GM21576 (cell line): ENCODE data around the gene GOSR1.
A peak's percentile ranks its signal among the peaks of the same experiment; 100 is the strongest.
"Not testable (repeated sequence)": the region's sequence is repeated elsewhere in the genome, so short reads cannot be mapped to it uniquely, and the experiment has no call there.

Experiments used
- ATAC-seq: cut with Tn5 transposase; IDR thresholded peaks from one replicate; pipeline ENCODE4 v1.9.1; 2021; ENCODE audit warnings: mild to moderate bottlenecking, moderate library complexity; ENCODE audit not compliant: unreplicated experiment

GOSR1 gene

DNA sequence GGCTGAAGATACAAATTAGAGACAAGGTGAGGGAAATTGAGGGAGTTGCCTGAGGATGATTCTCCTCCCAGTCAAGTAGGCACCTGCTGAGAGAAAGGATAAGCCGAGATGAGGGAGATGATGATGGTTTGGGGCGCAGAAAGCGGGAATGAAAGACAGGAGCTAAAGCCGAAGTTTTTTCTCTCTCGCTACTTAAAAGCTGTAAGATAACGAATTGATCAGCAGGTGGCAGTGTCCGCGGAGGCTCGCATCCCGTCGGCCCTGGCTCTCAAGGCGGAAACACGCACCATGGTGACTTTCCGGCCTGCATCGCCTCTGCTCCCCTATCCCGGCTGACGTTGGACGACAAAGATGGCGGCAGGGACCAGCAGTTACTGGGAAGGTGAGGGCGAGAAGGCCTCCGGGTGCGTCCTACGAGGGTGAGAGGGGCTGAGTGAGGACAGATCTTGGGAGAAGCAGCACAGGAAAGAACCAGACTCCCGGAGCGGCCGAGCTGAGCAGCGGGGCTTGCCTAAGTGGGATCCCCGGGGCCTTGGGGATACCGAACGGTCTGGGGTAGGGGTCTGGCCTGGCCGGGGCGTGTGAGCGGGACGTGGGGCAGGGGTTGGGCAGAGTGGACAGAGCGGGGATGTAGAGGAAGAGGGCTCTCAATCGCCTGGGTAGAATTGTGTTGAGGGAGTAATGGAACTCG lies at the start of gene GOSR1:
TSS of gene GOSR1 (plus strand) at position 326 of the 691 bp plus-strand sequence. CDS start at position 352, 26 bp downstream.
- peak; percentile 89 for ATAC-seq

DNA sequence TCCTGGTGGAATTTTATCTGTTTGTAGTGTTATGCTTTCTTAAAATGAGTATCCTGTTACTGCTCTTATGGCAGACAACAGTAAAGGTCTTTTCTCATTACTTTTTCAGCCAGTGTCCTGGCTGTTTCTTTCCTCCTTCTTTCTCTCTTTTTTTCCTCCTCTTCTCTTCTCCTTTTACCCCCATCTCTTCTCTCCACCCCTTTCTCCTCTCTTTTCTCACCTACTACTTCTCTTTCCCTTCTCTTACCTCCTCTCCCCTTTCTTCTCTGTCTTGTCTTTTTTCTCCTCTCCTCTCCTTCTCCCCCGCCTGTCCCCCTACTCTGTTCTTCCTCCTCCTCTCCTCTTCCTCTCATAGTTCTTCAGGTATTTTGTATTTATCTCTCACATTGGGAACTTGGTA lies 49.6 kb upstream of the GOSR1 start:
- no peak for ATAC-seq

DNA sequence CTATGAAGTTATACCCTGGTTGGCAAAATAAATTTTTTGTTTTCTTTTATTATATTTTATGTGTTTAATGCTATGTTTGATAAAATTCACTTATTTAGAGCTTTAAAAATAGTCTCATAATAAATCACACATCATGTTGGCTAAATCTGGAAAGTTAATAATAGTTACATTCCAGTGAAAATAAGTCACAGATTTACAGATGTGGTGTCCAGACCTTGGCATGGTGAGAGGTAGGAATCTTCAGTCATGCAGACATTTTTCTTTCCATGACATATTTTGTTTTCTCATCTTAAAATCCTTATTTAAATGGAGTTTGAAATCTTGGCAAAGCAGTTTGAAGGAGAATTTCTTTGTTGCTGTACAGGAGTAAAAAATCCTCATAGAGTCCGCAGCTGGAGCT lies 48.1 kb upstream of the GOSR1 start:
- no peak for ATAC-seq

DNA sequence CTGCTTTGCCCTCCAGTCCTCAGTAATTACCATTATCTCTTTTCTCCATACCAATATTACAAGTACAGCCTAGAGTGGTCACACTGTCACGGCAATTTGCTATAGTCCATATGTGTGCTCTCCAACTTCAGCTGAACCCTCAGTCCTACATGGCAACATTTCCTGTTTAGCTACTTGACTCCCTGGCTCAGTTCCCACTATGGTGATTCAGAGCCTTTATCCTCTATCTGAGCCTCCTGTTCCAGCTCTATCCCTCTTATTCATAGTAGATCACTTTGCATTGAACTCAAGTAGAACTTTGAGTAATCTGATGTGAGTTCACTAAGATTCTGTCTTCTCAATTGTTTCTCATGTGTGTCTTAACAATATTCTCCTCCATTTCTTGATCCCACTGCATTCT lies 43.7 kb upstream of the GOSR1 start:
- ATAC-seq, result no peak

DNA sequence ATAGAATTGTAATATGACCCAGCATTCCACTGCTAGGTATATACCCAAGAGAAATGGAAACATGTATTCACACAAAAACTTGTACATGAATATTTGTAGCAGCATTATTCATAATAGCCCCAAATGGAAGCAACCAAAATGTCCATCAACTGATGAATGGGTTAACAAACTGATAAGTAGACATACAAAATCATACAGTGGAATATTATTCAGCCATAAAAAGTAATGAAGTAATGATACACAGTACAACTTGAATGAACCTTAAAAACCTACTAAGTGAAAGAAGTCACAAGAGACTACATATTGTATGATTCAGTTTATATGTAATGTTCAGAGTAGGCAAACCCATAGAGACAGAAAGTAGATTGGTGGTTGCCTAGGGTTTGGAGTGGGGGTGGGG lies 40.5 kb upstream of the GOSR1 start:
- no peak for ATAC-seq

DNA sequence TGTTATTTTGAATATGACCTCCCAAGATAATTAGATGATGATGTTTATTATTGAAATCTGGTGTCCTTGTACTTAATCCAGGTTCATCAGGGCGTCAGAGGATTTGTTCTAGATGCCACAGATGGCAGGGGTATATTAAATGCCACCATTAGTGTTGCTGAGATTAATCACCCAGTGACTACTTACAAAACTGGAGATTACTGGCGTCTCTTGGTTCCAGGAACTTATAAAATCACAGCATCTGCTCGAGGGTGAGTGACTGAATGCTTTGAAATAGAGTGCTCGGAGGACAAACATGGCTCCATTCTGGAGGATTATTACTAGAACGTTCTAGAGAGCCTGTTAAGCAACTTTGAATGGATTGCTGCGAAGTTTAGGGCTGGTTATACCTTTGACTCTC lies 33.5 kb upstream of the GOSR1 start:
- ATAC-seq, result no peak

DNA sequence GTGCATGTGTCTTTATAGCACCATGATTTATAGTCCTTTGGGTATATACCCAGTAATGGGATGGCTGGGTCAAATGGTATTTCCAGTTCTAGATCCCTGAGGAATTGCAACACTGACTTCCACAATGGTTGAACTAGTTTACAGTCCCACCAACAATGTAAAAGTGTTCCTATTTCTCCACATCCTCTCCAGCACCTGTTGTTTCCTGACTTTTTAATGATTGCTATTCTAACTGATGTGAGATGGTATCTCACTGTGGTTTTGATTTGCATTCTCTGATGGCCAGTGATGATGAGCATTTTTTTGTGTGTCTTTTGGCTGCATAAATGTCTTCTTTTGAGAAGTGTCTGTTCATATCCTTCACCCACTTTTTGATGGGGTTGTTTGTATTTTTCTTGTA lies 30.6 kb upstream of the GOSR1 start:
- not testable (repeated sequence) for ATAC-seq

DNA sequence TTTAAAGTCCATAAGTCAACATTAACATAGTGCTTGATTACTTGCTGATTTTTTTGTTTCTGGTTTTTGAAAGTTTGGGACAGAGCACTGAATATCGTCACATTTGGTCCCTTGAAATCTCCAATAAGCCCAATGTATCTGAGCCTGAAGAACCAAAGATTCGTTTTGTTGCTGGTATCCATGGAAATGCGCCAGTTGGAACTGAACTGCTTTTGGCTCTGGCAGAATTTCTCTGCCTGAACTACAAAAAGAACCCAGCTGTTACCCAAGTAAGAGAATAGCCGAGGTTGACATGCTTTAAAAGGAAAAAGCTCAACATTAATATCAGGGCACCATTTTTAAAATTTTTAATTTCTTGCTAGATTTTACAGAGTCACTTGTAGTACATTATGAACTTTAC lies 27.7 kb upstream of the GOSR1 start:
- no peak for ATAC-seq

DNA sequence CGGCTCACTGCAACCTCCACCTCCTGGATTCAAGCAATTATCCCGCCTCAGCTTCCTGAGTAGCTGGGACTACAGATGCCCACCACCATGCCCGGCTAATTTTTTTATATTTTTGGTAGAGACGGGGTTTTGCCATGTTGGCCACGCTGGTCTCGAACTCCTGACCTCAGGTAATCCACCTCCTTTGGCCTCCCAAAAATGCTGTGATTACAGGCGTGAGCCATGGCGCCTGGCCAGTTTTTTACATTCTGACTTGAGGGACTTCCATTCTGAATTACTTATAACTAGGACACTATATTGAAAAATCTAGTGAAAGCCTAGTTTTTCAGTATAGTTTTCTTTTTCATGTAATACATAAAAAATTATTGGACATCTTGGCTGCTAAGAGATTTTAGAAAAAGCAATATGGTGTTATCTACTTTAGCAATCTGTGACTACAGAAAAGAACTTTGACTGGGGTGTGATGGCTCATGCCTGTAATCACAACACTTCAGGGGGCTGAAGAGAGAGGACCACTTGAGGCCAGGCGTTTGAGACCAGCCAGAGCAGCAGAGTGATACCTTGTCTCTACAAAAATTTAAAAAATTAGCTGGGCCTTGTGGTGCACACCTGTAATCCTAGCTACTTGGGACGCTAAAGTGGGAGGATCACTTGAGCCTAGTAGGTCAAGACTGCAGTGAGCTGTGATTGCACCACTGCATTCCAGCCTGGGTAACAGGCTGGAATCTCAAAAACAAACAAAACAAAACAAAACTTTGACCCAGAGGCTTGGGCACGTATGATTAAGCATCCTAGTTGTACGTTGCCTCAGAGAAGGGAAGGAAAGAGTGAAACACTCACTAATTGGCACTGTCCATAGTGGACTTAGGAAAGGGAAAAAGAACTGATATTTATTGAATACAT lies 26.8 kb upstream of the GOSR1 start:
- ATAC-seq, result no peak

DNA sequence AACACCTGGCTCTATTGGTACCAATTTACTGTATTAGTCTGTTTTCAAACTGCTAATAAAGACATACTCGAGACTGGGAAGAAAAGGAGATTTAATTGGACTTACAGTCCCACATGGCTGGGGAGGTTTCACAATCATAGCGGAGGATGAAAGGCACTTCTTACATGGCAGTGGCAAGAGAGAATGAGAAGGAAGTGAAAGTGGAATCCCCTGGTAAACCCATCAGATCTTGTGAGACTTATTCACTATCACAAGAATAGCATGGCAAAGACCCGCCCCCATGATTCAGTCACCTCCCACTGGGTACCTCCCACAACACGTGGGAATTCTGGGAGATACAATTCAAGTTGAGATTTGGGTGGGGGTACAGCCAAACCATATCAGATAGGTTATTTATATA lies 22.6 kb upstream of the GOSR1 start:
- ATAC-seq, result no peak

DNA sequence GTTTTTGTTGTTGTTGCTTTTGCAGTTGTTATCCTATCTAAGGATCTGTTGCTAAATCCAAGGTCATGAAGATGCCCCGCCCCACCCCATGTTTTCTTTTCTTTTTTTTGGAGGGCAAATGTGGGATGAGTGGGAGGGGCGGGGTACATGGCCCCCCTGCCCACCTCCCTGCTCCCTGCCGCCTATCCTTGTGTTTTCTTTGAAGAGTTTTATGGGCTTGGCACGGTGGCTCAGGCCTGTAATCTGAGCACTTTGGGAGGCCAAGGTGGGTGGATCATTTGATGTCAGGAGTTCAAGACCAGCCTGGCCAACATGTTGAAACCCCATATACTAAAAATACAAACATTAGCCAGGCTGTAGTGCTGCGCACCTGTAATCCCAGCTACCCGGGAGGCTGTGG lies 18.8 kb upstream of the GOSR1 start:
- no peak for ATAC-seq

DNA sequence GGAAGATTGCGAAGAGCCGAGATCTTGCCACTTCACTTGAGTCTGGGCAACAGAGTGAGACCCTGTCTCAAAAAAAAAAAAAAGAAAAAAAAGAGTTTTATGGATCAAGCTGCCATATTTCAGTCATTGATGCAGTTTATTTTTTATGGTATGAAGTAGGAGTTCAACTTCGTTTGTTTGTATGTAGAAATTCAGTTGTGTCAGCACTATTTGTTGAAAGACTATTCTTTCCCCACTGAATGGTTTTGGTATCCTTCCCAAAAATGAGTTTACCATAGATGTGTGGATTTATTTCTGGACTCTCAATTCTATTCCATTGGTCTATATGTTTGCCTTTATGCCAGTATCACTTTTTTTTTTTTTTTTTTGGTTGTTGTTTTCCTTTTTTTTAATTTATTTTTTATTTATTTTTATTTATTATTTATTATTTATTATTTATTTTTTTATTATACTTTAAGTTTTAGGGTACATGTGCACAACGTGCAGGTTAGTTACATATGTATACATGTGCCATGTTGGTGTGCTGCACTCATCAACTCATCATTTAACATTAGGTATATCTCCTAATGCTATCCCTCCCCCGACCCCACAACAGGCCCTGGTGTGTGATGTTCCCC lies 18.3 kb upstream of the GOSR1 start:
- not testable (repeated sequence) for ATAC-seq

DNA sequence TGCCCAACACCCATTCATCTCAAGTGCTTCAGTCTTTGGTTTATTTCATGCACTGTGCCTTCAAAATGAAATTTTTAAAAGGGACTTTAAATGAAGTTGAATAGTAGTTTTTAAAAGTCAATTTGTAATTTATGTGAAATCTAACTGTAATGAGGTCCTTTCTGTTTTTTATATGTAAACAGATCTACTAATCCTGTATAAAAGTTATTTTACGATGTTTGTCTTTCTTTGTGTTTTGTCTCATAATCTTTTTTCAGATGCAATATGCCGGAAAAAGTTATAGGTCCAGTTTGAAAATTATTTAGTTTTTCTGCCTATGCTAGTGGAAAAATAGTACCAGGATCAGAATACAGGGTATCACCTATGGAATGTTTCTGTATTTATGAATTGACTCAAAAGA lies 8.7 kb upstream of the GOSR1 start:
- ATAC-seq, result no peak

DNA sequence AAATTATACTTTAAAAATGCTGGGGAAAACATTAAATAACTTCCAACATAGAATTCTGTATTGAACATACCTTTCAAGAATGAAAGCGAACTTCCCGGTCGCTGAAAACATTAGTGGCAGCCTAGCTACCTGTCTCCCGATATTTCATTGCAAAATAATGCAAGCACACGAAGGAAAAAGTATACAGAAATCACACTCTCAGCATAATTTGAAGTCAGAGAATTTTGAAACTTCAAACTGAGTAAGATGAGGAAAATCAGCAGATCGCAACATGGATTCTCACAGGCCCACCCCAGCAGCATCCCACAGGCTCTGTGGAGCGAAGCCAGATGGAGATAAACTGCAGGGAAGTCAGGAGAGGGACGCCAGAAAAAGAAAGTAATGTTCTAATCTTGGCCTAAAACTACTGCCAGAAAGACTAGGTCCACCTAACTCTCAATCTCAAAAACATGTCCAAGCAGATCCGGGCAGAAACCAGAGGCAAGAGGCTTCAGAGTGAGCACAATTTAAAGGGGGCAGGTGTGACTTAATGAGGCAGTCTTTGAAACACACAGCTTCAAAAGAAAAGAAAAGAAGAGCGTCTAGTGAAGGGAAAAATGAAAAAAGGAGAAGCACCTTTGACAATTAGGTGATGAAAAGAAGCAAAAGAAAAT lies 4.8 kb upstream of the GOSR1 start:
- no peak for ATAC-seq

DNA sequence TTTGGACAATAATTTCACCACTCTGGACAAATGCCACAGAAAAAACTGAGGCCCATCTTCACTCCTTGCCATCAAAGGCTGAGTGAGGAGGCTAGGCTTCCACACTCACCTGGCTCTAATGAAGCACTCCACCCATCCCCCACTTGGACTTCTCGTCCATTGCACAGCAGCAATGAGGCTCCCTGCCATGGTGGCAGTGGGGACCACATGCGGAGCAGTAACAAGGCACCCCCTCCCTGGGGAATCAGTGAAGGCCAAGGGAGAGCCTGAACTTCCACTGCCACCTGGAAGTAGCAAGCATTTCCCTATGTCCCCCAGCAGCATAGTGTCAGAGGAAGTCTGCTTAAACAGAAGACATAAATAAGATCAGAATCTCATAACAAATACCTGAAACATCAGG lies 2.0 kb upstream of the GOSR1 start:
- ATAC-seq, result no peak

DNA sequence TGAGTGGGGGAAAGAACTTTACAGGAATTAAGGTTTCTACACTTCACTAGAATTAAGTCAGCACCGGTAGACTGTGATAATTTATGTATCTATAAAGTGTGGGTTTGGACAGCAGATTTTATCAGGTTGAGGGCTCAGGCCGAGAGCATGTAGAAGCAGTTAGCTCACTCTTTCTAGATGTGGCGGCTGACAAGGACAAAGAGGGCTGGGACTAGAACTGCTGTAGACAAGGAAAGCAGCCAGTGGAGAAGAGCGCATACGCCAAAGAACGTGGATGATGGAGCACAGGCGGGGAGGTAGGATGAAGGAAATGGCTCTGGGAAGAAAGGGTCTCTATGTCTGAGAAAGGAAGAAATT lies 504 bp upstream of the GOSR1 start:
- ATAC-seq, result peak; percentile 7

DNA sequence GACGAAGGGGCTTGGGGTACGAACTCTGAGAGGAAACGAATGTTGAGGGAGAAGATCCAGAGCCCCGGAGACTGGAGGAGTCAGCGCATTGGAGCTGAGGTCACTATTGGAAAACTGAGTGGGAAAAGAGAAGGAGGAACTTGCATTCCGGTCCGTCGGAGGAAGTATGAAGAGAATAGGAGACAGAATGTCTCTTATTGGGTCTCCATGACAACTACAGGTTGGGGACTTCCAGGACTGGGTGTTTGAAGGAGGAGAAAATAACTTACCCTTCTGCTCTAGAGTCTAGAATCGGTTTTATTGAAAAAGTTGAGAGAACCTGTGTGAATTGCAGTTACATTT lies 537 bp downstream of the GOSR1 start:
- ATAC-seq, result no peak

DNA sequence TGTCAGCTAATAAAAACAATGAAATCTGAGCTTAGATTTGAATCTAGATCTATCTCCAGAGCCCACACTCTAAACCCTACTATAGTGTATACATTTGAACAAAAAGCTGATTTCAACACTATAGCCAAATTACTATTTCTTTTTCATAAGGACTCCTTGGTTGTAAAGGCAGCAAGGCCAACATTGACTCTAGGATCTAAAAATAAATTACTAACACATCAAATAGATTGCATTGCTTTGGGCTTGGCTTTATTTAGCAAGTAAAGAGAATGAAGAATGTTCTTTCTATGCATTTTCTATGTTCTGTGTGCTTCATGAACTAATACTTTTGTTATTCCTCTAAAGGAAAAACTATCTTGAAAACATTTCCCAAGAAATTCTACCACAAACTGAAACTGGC lies 5.3 kb downstream of the GOSR1 start:
- no peak for ATAC-seq

DNA sequence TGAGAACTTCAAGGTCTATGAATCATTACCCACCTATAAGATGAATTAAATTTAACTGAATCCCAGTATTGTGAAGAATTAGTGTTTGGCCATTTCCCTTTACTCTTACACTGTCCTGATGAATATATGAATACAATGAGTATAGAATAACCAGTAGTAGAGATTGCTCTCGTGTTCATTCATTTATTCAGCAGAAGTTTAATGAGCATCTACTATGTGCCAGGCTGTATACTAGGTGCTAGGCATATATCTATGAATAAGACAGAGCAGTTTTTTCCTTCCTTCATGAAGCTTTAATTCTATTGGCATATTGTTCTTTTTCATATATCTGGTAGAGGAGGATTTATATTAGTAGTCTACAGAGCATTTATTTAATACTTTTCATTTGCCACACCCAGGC lies 6.0 kb downstream of the GOSR1 start:
- no peak for ATAC-seq

DNA sequence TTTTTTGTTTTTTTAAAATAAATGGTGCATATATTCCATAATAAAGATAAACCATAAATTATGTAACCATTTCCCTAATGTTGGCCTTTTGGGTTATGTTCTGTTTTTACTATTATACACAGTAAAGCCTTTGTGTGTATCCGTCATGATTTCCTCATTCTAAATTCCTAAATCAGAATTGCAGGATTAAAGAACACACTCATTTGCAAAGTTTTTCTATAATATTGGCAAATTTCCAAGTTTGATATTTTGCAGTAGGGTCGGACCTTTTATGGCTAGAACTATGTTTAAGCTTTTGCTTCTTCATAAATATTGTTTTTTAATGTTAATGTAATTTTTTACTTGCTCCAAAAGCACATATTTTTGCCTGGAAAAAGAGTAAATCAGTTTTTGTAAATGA lies 16.6 kb downstream of the GOSR1 start:
- ATAC-seq, result no peak

DNA sequence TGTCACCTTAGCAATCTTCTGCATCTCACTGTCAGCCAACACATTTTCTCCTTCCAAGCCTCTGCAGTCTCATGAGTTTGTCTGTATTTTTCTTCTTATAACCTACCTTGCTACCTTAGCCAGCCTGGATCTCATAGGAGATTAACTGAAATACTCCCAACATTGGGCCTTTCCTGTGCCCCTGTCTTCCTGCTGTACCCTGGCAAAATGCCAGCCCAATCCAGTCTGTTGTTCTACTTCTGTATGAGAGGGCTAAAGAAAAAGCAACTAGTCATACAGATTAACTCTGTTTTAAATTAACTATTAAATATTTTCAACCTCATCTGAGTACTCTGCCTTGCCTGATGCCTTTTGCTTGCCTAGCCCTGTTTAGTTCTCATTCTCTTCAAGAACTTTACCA lies 18.4 kb downstream of the GOSR1 start:
- no peak for ATAC-seq

DNA sequence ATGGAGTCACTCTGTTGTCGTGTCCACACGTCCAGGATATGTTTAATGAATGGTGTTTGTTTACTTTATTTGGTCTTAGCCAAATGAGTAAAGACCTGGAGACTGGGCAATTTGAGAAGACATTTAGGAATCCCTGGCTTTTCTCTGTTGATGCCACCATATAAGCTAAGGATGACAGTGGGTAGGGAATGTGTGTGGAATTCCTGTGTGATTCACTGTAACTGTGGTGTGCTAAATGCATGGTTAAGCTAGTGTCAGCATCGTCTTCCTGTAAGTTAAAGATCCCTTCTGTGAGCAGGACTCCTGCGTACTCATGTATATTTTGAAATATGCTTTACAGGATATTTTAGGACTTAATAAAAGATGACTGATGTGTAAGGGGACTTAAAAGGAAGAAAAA lies 26.4 kb downstream of the GOSR1 start:
- no peak for ATAC-seq
